HG02870 (cell line): ENCODE measurements around the gene ACSL4.
"Not testable (repeated sequence)": the region's sequence is repeated elsewhere in the genome, so short reads cannot be mapped to it uniquely, and the experiment has no call there.

Experiments used
- ATAC-seq: cut with Tn5 transposase; IDR thresholded peaks from one replicate; pipeline ENCODE4 v1.9.1; 2021; ENCODE audit warnings: mild to moderate bottlenecking, moderate library complexity; ENCODE audit not compliant: unreplicated experiment

Gene ACSL4

GRCh38 chrX:109732807-109733612 is at the start of gene ACSL4:
Gene ACSL4, minus strand, starts transcription at chrX:109733257. Its CDS starts 49,894 bp downstream, at chrX:109683363.
- ATAC-seq: peak; percentile 73

GRCh38 chrX:109777749-109778148 is 44.7 kb upstream of the ACSL4 start:
- ATAC-seq: no peak

- ATAC-seq: no peak
Observed at GRCh38 chrX:109776986-109777385, 43.9 kb upstream of the ACSL4 start.

- ATAC-seq: no peak
Observed at GRCh38 chrX:109776432-109776831, 43.4 kb upstream of the ACSL4 start.

- ATAC-seq: no peak
Observed at GRCh38 chrX:109775386-109775785, 42.3 kb upstream of the ACSL4 start.

GRCh38 chrX:109774706-109775105 is 41.6 kb upstream of the ACSL4 start:
- peak; percentile 99 for ATAC-seq

GRCh38 chrX:109774136-109774535 is 41.1 kb upstream of the ACSL4 start:
- no peak for ATAC-seq

- peak; percentile 39 for ATAC-seq
Observed at GRCh38 chrX:109773374-109773773, 40.3 kb upstream of the ACSL4 start.

- no peak for ATAC-seq
Observed at GRCh38 chrX:109770780-109771179, 37.7 kb upstream of the ACSL4 start.

- no peak for ATAC-seq
Observed at GRCh38 chrX:109760922-109761250, 27.8 kb upstream of the ACSL4 start.

GRCh38 chrX:109760209-109760921 is 27.3 kb upstream of the ACSL4 start:
- no peak for ATAC-seq

GRCh38 chrX:109753256-109753655 is 20.2 kb upstream of the ACSL4 start:
- no peak for ATAC-seq

- no peak for ATAC-seq
Observed at GRCh38 chrX:109751698-109752097, 18.6 kb upstream of the ACSL4 start.

GRCh38 chrX:109749207-109749606 is 16.1 kb upstream of the ACSL4 start:
- ATAC-seq: no peak

- ATAC-seq: no peak
Observed at GRCh38 chrX:109747681-109748080, 14.6 kb upstream of the ACSL4 start.

- no peak for ATAC-seq
Observed at GRCh38 chrX:109742722-109743121, 9.7 kb upstream of the ACSL4 start.

GRCh38 chrX:109740896-109741295 is 7.8 kb upstream of the ACSL4 start:
- ATAC-seq: not testable (repeated sequence)

- no peak for ATAC-seq
Observed at GRCh38 chrX:109740433-109740809, 7.4 kb upstream of the ACSL4 start.

GRCh38 chrX:109739625-109740432 is 6.8 kb upstream of the ACSL4 start:
- ATAC-seq: no peak

- ATAC-seq: no peak
Observed at GRCh38 chrX:109735202-109735744, 2.2 kb upstream of the ACSL4 start.

- peak; percentile 29 for ATAC-seq
Observed at GRCh38 chrX:109733613-109734083, 591 bp upstream of the ACSL4 start.
